RWPE1 (cell line): ENCODE data around the gene APOLD1.

Experiments
- CTCF ChIA-PET: fragments of 350-600 bp; sonication (Branson Sonifier 250); formaldehyde crosslinking; extraction: SDS; loops from one replicate; lab custom pipeline; 2021; lab: Yijun Ruan, JAX
- POLR2A ChIA-PET: fragments of 400-600 bp; formaldehyde crosslinking; extraction: SDS; loops from one replicate; lab custom pipeline; 2020; ENCODE audit warnings: antibody characterized with exemption; ENCODE audit not compliant: low non-redundant PET; lab: Yijun Ruan, JAX
- DNase-seq: peaks from one replicate; pipeline ENCODE4 v3.0.0; 2012; ENCODE audit warnings: low spot score
- H3K27ac ChIP-seq: fragments of 450-650 bp; 2 replicates; pipeline ENCODE4 v1.5.1; 2017
- TF ChIP-seq, protein P1 (sequence below): fragments of 450-650 bp; conservative IDR thresholded peaks from 2 replicates; pipeline ENCODE4 v1.5.1; 2017; ENCODE audit warnings: low read depth, mild to moderate bottlenecking

The APOLD1 gene

DNA sequence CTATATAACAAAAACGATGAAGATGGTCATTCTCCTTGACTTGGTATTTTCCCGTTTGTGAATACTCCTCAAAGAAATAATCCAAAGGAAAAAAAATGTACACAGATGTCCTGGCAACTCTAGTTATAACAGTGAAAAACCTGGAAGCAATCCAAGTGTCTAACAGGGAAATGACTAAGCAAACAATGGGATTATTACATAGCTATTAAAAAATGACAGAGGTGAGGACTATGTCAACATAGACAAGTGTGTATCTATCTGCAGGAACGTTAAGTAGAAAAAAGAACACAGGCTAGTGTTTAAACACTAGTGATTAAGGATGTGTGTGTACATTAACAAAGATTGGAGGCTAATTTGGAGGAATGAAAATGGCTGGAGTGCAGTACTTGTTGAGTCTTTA lies 5.9 kb upstream of the APOLD1 start:
- peak; percentile 63 for DNase-seq
- H3K27ac ChIP-seq = no peak overlapping the region
- TF ChIP-seq, protein P1, sequence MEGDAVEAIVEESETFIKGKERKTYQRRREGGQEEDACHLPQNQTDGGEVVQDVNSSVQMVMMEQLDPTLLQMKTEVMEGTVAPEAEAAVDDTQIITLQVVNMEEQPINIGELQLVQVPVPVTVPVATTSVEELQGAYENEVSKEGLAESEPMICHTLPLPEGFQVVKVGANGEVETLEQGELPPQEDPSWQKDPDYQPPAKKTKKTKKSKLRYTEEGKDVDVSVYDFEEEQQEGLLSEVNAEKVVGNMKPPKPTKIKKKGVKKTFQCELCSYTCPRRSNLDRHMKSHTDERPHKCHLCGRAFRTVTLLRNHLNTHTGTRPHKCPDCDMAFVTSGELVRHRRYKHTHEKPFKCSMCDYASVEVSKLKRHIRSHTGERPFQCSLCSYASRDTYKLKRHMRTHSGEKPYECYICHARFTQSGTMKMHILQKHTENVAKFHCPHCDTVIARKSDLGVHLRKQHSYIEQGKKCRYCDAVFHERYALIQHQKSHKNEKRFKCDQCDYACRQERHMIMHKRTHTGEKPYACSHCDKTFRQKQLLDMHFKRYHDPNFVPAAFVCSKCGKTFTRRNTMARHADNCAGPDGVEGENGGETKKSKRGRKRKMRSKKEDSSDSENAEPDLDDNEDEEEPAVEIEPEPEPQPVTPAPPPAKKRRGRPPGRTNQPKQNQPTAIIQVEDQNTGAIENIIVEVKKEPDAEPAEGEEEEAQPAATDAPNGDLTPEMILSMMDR = no peak
- ChIA-PET POLR2A (interaction anchor here (0.5 kb wide), 1 partner anchor 117 kb away, joined by 5 read pairs; no protein-coding TSS in a partner anchor), CTCF (interaction anchor here (1.0 to 1.1 kb wide), 2 partner anchors 35 to 42 kb away, joined by 4 to 5 read pairs; no protein-coding TSS in a partner anchor)

DNA sequence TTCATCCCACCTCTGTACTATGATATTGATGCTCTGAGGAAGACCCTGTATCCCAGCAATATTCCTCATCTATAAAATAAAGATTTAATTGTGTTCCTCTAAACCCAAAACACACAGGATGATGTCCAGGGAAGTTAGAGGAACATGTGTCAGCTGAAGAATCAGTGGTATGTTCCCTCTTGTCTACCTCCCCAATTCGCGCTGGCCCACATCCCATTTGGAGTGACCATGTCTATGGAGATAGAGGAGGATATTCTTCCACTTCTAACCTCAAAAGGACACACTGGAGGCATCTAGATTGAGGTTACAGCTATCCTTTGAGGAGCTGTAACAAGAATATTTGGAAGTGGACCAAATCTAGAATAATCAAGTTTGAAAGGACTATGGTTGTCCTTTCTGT lies 1.3 kb upstream of the APOLD1 start:
- POLR2A ChIA-PET = no interaction called here
- CTCF ChIA-PET = no interaction called here
- TF ChIP-seq, protein P1 = no peak
- DNase-seq = no peak
- no peak overlapping the region for H3K27ac ChIP-seq

DNA sequence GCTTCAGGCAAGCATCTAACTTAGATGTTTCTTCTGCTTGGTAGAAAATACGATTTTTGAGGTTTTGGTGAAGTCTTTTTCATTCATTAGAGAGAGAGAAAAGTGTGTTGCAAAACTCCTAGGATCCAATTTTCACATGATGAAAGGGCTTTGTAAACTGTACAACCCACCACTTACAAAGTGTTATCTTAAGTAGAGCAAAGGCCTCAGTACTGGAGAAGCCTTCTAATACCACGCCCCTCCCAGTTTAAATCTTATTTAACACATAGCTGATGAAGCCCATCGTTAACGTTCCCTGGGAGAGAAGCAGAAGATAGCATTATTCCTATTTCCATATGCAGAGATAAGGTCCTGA lies 869 bp downstream of the APOLD1 start:
- TF ChIP-seq, protein P1 = no peak
- CTCF ChIA-PET = interaction anchor here (0.6 to 1.5 kb wide), 2 partner anchors 197 to 222 kb away, joined by 3 to 4 read pairs; no protein-coding TSS in a partner anchor
- peak overlapping the region; percentile 60 for H3K27ac ChIP-seq
- POLR2A ChIA-PET = no interaction called here
- DNase-seq = no peak

DNA sequence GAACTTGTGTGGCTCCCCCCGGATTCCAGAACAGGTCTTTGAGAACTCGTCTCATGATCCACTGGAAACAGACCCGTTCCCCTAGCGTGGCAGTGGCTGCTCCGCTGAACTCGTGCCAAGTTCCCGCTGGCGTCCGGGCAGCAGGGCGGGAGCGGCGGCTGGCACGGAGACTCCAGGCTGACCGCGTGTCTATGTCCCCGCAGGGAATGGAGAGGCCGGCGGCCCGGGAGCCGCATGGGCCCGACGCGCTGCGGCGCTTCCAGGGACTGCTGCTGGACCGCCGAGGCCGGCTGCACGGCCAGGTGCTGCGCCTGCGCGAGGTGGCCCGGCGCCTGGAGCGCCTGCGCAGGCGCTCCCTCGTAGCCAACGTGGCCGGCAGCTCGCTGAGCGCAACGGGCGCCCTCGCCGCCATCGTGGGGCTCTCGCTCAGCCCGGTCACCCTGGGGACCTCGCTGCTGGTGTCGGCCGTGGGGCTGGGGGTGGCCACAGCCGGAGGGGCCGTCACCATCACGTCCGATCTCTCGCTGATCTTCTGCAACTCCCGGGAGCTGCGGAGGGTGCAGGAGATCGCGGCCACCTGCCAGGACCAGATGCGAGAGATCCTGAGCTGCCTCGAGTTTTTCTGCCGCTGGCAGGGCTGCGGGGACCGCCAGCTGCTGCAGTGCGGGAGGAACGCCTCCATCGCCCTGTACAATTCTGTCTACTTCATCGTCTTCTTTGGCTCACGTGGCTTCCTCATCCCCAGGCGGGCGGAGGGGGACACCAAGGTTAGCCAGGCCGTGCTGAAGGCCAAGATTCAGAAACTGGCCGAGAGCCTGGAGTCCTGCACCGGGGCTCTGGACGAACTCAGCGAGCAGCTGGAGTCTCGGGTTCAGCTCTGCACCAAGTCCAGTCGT lies 1.5 kb downstream of the APOLD1 start:
- peak; percentile 85 for DNase-seq
- TF ChIP-seq, protein P1 = no peak
- ChIA-PET POLR2A (interaction anchor here (0.5 to 0.6 kb wide), 6 partner anchors 42 to 521 kb away, joined by 3 to 6 read pairs (median 3); partner anchors contain the start of gene EMP1), CTCF (interaction anchor here (0.9 to 1.5 kb wide), 2 partner anchors 27 to 197 kb away, joined by 3 to 4 read pairs; partner anchors contain the start of gene DDX47)
- peak overlapping the region; percentile 60 for H3K27ac ChIP-seq

DNA sequence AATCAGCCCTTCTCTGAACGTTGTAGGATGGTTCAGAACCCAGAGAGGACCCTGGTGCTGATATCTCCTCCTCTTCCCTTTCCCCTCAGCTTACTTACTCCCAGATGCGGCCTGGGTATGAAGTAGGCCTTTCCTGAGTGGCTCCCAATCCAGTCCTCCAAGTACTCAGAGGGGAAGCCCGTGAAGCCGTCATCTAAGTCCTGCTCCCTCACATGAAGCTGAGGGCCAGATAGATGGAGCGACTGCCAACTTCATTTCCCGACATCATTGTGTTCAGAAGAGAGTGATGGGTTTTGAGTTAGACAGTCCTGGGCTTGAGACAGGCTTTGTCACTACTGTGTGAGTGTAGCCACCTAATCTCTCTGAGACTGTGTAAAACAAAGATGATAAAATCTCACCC lies 2.7 kb downstream of the APOLD1 start:
- H3K27ac ChIP-seq = no peak overlapping the region; the same call in 1 of the 2 replicates
- ChIA-PET POLR2A (no interaction called here), CTCF (interaction anchor here (0.5 to 1.2 kb wide), 3 partner anchors 55 to 307 kb away, joined by 3 to 7 read pairs (median 4); no protein-coding TSS in a partner anchor)
- TF ChIP-seq, protein P1 = no peak
- DNase-seq = no peak

DNA sequence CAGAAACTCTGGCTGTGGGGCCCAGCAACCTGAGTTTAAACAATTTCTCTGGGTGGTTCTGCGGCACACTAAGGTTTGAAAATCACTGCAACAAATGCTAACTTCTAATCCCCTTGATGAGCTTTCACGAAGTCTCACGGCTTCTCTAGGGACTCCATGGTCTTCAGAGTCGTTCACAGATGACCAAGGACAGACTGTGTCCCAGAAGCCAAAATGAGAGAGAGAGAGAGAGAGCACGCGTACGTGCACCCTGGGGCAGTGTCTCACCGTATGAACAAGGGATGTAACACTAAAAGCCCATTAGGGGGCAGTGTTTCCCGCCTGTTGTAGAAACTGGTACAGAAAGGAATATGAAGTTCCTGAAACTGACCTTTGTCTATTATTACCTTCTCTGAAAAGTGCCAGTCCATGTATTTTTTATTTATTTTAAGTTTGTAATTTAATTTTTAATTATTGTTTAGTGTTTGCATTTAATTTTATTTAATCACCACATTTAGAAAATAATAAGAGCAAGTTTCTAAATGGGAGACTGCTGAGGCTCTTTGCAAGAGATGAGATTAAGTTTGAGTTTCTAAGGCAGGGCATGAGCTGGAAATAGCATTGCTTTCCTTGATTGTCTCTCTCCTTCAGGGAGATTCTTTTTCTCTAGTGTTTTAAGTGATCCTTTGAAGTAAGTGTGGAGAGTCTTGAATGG lies 3.4 kb downstream of the APOLD1 start:
- ChIA-PET CTCF (interaction anchor here (0.5 to 2.0 kb wide), 10 partner anchors 10 to 210 kb away, joined by 3 to 5 read pairs (median 4); partner anchors contain the start of gene GPRC5A), POLR2A (no interaction called here)
- TF ChIP-seq, protein P1 = peak; percentile 58
- DNase-seq = peak; percentile 52
- H3K27ac ChIP-seq = no peak overlapping the region
